GM18511 (cell line): ENCODE measurements around the gene MAML3.

ENCODE experiments used
- ATAC-seq: cut with Tn5 transposase; IDR thresholded peaks from one replicate; pipeline ENCODE4 v1.9.1; 2021; ENCODE audit warnings: mild to moderate bottlenecking, moderate library complexity; ENCODE audit not compliant: unreplicated experiment

The MAML3 gene

GRCh38 chr4:139823746-139824145, 330.2 kb downstream of the MAML3 start:
- no peak for ATAC-seq

- no peak for ATAC-seq
Observed at GRCh38 chr4:139823345-139823744, 330.6 kb downstream of the MAML3 start.

GRCh38 chr4:139822391-139822790, 331.6 kb downstream of the MAML3 start:
- ATAC-seq: no peak

GRCh38 chr4:139819082-139819481, 334.9 kb downstream of the MAML3 start:
- ATAC-seq: no peak

GRCh38 chr4:139817657-139818452, 336.1 kb downstream of the MAML3 start:
- no peak for ATAC-seq

- ATAC-seq: no peak
Observed at GRCh38 chr4:139816856-139817255, 337.1 kb downstream of the MAML3 start.

- ATAC-seq: no peak
Observed at GRCh38 chr4:139815778-139816601, 338.0 kb downstream of the MAML3 start.

GRCh38 chr4:139814323-139815015, 339.5 kb downstream of the MAML3 start:
- ATAC-seq: no peak

GRCh38 chr4:139813881-139814280, 340.1 kb downstream of the MAML3 start:
- no peak for ATAC-seq

- ATAC-seq: no peak
Observed at GRCh38 chr4:139810710-139811109, 343.3 kb downstream of the MAML3 start.

- no peak for ATAC-seq
Observed at GRCh38 chr4:139809757-139810140, 344.2 kb downstream of the MAML3 start.

- no peak for ATAC-seq
Observed at GRCh38 chr4:139808808-139809756, 344.9 kb downstream of the MAML3 start.

GRCh38 chr4:139808381-139808807, 345.6 kb downstream of the MAML3 start:
- no peak for ATAC-seq

GRCh38 chr4:139807483-139807882, 346.5 kb downstream of the MAML3 start:
- no peak for ATAC-seq

- no peak for ATAC-seq
Observed at GRCh38 chr4:139806929-139807328, 347.1 kb downstream of the MAML3 start.

GRCh38 chr4:139802931-139803330, 351.1 kb downstream of the MAML3 start:
- ATAC-seq: no peak

GRCh38 chr4:139802488-139802887, 351.5 kb downstream of the MAML3 start:
- ATAC-seq: no peak

- no peak for ATAC-seq
Observed at GRCh38 chr4:139801895-139802294, 352.1 kb downstream of the MAML3 start.

GRCh38 chr4:139800082-139800481, 353.9 kb downstream of the MAML3 start:
- no peak for ATAC-seq

- no peak for ATAC-seq
Observed at GRCh38 chr4:139799615-139800014, 354.4 kb downstream of the MAML3 start.
